HFF-Myc (cell line): ENCODE data around the gene KCNT1.

Experiments
- DNase-seq: peaks from one replicate; pipeline ENCODE4 v3.0.0-alpha.2; 2011; ENCODE audit warnings: low read depth; ENCODE audit errors: extremely low read depth
- H3K4me3 ChIP-seq: replicated peaks from 2 replicates; pipeline ENCODE4 v1.5.1; 2011; ENCODE audit warnings: low read depth, mild to moderate bottlenecking, control low read depth, low read length
- TF ChIP-seq, protein P1 (sequence below): IDR thresholded peaks from 2 replicates; pipeline ENCODE4 v1.5.1; 2012; ENCODE audit warnings: mild to moderate bottlenecking, low read depth, low read length, control low read depth; ENCODE audit errors: missing control alignments

KCNT1 gene

DNA sequence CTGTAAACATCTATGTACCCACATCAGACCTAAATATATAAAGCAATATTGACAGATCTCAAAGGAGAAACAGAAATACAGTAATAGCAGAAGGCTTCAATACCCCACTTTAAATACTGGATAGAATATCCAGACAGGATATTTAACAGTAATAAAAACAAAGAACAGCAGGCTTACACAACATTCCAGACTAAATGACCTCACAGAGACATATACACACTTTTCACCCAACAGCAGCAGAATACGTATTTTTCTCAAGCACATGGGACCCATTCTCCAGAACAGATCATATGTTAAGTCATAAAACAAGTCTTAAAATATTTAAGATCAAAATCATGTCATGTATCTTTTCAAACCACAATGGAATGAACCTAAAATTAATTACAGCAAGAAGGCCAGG is 128.5 kb downstream of the KCNT1 start:
- TF ChIP-seq, protein P1, sequence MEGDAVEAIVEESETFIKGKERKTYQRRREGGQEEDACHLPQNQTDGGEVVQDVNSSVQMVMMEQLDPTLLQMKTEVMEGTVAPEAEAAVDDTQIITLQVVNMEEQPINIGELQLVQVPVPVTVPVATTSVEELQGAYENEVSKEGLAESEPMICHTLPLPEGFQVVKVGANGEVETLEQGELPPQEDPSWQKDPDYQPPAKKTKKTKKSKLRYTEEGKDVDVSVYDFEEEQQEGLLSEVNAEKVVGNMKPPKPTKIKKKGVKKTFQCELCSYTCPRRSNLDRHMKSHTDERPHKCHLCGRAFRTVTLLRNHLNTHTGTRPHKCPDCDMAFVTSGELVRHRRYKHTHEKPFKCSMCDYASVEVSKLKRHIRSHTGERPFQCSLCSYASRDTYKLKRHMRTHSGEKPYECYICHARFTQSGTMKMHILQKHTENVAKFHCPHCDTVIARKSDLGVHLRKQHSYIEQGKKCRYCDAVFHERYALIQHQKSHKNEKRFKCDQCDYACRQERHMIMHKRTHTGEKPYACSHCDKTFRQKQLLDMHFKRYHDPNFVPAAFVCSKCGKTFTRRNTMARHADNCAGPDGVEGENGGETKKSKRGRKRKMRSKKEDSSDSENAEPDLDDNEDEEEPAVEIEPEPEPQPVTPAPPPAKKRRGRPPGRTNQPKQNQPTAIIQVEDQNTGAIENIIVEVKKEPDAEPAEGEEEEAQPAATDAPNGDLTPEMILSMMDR: no peak
- no peak overlapping the region for H3K4me3 ChIP-seq
- no peak for DNase-seq

DNA sequence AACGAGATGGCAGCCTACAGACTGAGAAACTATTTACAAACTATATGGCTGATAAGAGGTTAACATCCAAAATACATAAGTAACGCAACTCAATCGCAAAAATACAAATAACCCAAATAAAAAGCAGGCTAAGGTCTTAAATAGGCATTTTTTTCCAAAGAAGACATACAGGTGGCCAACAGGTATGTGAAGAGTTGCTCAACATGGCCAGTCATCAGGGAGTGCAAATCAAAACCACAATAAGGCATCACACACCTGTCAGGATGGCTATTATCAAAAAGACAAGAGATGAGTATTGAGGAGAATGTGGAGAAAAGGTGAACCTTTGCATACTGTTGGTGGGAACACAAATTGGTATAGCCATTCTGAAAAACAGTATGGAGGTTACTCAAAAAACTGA is 131.9 kb downstream of the KCNT1 start:
- DNase-seq: no peak
- H3K4me3 ChIP-seq: no peak overlapping the region
- TF ChIP-seq, protein P1: no peak

DNA sequence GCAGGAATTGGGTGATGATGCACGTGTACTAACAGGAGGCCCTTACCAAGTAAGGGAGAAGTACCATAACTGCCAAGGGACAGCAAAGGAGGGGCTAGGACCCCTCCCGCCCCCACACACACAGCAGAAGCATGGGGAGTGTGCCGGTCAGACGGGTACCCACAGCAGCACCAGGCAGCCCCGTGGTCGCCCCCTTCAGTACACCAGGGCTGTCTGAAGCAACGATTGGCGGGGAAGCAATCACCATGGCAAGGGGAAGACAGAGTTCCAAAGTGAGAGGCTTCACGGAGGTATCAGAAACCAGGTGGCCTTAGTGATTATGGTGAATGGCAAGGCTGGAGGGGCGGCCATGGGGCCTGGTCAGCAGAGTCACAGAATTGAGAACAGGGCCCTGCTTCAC is 133.1 kb downstream of the KCNT1 start:
- no peak overlapping the region for H3K4me3 ChIP-seq
- TF ChIP-seq, protein P1: no peak
- DNase-seq: no peak

DNA sequence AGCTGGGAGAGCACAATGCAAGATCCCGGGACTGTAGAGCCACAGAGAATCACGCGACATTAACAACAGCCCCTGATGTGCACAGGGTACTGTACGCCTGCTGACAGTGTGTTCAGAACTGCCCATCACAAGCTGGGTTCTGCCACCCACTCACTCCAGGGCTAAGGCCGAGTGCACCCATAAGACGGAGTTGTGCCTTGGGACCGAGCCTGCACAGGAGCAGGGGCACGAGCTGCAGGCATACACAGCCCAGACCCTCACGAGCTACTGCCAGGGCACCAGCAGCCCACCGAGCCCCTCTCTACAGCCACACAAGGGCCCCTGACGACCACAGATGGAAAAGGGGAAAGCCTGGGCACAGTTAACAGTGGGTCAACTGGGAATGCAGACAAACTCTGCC is 137.5 kb downstream of the KCNT1 start:
- DNase-seq: no peak
- TF ChIP-seq, protein P1: no peak
- no peak overlapping the region for H3K4me3 ChIP-seq

- TF ChIP-seq, protein P1: no peak
- DNase-seq: no peak
- no peak overlapping the region for H3K4me3 ChIP-seq
These were observed 138.1 kb downstream of the KCNT1 start for GRCh38 chr9:135840107-135840506.

DNA sequence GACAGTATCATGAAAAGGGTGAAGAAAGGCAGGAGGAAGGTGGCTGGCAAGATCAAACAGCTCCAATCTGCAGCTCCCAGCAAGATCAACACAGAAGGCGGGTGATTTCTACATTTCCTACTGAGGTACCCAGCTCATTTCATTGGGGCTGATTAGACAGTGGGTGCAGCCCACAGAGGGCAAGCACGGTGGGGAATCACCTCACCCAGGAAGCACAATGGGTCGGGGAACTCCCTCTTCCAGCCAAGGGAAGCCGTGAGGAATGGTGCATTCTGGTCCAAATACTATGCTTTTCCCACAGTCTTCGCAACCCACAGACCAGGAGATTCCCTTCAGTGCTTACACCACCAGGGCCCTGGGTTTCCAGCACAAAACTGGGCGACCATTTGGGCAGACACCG is 138.6 kb downstream of the KCNT1 start:
- H3K4me3 ChIP-seq: no peak overlapping the region
- no peak for DNase-seq
- TF ChIP-seq, protein P1: no peak
